C4-2B (cell line): ENCODE data around the gene SYTL1.

Experiments used
- ZFX ChIP-seq: fragments of 450-650 bp; IDR thresholded peaks from 2 replicates; pipeline ENCODE4 v1.6.1; 2017
- TF ChIP-seq, protein P1 (sequence below): fragments of 450-650 bp; conservative IDR thresholded peaks from 2 replicates; pipeline ENCODE4 v1.5.1; 2017; ENCODE audit warnings: mild to moderate bottlenecking

GRCh38 chr1:27296773-27297291 is 45.0 kb upstream of the SYTL1 start:
- TF ChIP-seq, protein P1, sequence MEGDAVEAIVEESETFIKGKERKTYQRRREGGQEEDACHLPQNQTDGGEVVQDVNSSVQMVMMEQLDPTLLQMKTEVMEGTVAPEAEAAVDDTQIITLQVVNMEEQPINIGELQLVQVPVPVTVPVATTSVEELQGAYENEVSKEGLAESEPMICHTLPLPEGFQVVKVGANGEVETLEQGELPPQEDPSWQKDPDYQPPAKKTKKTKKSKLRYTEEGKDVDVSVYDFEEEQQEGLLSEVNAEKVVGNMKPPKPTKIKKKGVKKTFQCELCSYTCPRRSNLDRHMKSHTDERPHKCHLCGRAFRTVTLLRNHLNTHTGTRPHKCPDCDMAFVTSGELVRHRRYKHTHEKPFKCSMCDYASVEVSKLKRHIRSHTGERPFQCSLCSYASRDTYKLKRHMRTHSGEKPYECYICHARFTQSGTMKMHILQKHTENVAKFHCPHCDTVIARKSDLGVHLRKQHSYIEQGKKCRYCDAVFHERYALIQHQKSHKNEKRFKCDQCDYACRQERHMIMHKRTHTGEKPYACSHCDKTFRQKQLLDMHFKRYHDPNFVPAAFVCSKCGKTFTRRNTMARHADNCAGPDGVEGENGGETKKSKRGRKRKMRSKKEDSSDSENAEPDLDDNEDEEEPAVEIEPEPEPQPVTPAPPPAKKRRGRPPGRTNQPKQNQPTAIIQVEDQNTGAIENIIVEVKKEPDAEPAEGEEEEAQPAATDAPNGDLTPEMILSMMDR: peak; percentile 87
- TF ChIP-seq ZFX: no peak
